ENCODE results near the gene PGM2. TPM values are rescaled to one million over a fixed set of nuclear protein-coding genes. Genes with fewer than 3 reads are reported as not detected.

PGM2 gene
- total RNA-seq, 6 donors from 2014 or later = 11.1 to 30.6 (median 14.1) TPM

- TF ChIP-seq POLR2A (IDR thresholded peaks at IDR 0.05) (no peak), EP300 (IDR thresholded peaks at IDR 0.05) (no peak), POLR2AphosphoS5 (IDR thresholded peaks at IDR 0.05) (no peak), CTCF (IDR thresholded peaks at IDR 0.05) (no peak)
- Histone ChIP-seq H3K27me3 (no peaks in the 10 kb centered on the region), H3K27ac (peak overlapping the region in 3 of 4 donors; percentile 11 to 69 (median 50)), H3K4me3 (no peak overlapping the region), H3K36me3 (peaks cover 0 to 40% (median 9%) of the 10 kb centered on the region in 4 donors), H3K4me1 (peaks cover 6 to 21% (median 13%) of the 10 kb centered on the region in 4 donors), H3K9me3 (no peaks in the 10 kb centered on the region)
- no peak for ATAC-seq (ENCODE audit: low FRiP score in 2 of 2)
- 30 to 42% methylated on average over 2 of the region's 2 CpGs for WGBS, 2 donors
- DNase-seq = no peak
Observed at GRCh38 chr4:37837446-37837845, 11.0 kb downstream of the PGM2 start.

- Histone ChIP-seq H3K4me3 (no peak overlapping the region), H3K27me3 (no peaks in the 10 kb centered on the region), H3K4me1 (peaks cover 6 to 21% (median 13%) of the 10 kb centered on the region in 4 donors), H3K9me3 (no peaks in the 10 kb centered on the region), H3K36me3 (peaks cover 0 to 39% (median 9%) of the 10 kb centered on the region in 4 donors), H3K27ac (no peak overlapping the region)
- TF ChIP-seq EP300 (IDR thresholded peaks at IDR 0.05) (no peak), CTCF (IDR thresholded peaks at IDR 0.05) (no peak), POLR2A (IDR thresholded peaks at IDR 0.05) (no peak), POLR2AphosphoS5 (IDR thresholded peaks at IDR 0.05) (no peak)
- ATAC-seq (ENCODE audit: low FRiP score in 2 of 2) (no peak), DNase-seq (no peak)
- WGBS, 2 donors = 50 to 55% methylated on average over 2 of the region's 2 CpGs
Observed at GRCh38 chr4:37839426-37839825, 12.9 kb downstream of the PGM2 start.

GRCh38 chr4:37844204-37844603 lies 17.7 kb downstream of the PGM2 start:
- ATAC-seq (ENCODE audit: low FRiP score in 2 of 2) = no peak
- Histone ChIP-seq H3K4me3 (no peak overlapping the region), H3K36me3 (peaks cover 0 to 71% (median 22%) of the 10 kb centered on the region in 4 donors), H3K4me1 (peaks cover 0 to 5% (median 0%) of the 10 kb centered on the region in 4 donors), H3K27me3 (no peaks in the 10 kb centered on the region), H3K9me3 (no peaks in the 10 kb centered on the region), H3K27ac (no peak overlapping the region)
- no peak for DNase-seq
- WGBS, 2 donors = 95 to 97% methylated on average over 5 of the region's 5 CpGs
- TF ChIP-seq POLR2AphosphoS5 (IDR thresholded peaks at IDR 0.05) (no peak), POLR2A (IDR thresholded peaks at IDR 0.05) (no peak), EP300 (IDR thresholded peaks at IDR 0.05) (no peak), CTCF (IDR thresholded peaks at IDR 0.05) (no peak)

- Histone ChIP-seq H3K9me3 (no peaks in the 10 kb centered on the region), H3K36me3 (peaks cover 0 to 75% (median 22%) of the 10 kb centered on the region in 4 donors), H3K27ac (no peak overlapping the region), H3K4me1 (no peaks in the 10 kb centered on the region), H3K27me3 (no peaks in the 10 kb centered on the region), H3K4me3 (no peak overlapping the region)
- DNase-seq (no peak), ATAC-seq (ENCODE audit: low FRiP score in 2 of 2) (no peak)
- TF ChIP-seq POLR2AphosphoS5 (IDR thresholded peaks at IDR 0.05) (no peak), POLR2A (IDR thresholded peaks at IDR 0.05) (no peak), EP300 (IDR thresholded peaks at IDR 0.05) (no peak), CTCF (IDR thresholded peaks at IDR 0.05) (no peak)
- WGBS, 2 donors = 86 to 94% methylated on average over 4 of the region's 4 CpGs
Observed at GRCh38 chr4:37845201-37845600, 18.7 kb downstream of the PGM2 start.

GRCh38 chr4:37847311-37847884 lies 20.9 kb downstream of the PGM2 start:
- no peak overlapping the region for H3K27ac ChIP-seq
- TF ChIP-seq EP300 (IDR thresholded peaks at IDR 0.05) (no peak), POLR2AphosphoS5 (IDR thresholded peaks at IDR 0.05) (no peak), POLR2A (IDR thresholded peaks at IDR 0.05) (no peak), CTCF (IDR thresholded peaks at IDR 0.05) (no peak)
- H3K4me3 ChIP-seq = no peak overlapping the region
- peaks cover 0 to 71% (median 16%) of the 10 kb centered on the region in 4 donors for H3K36me3 ChIP-seq
- 72 to 82% methylated on average over 5 of the region's 5 CpGs for WGBS, 2 donors
- DNase-seq (no peak), ATAC-seq (ENCODE audit: low FRiP score in 2 of 2) (no peak)
- no peaks in the 10 kb centered on the region for H3K27me3 ChIP-seq
- H3K9me3 ChIP-seq = no peaks in the 10 kb centered on the region
- H3K4me1 ChIP-seq = no peaks in the 10 kb centered on the region

Measured in upper lobe of left lung (tissue), 6 donors.